H9 (cell line): ENCODE measurements around the gene UFC1. TPM values are rescaled to one million over a fixed set of nuclear protein-coding genes. Genes with fewer than 3 reads are reported as not detected.
A peak's percentile ranks its signal among the peaks of the same experiment; 100 is the strongest.

Experiments used
- DNase-seq: peaks from one replicate; pipeline ENCODE4 v3.0.0-alpha.2; 2017
- H2AFZ ChIP-seq: one replicate; pipeline ENCODE4 v1.6.1; 2013; ENCODE audit warnings: mild to moderate bottlenecking, low read length, control low read depth, moderate library complexity
- H2AK5ac ChIP-seq: 2 replicates; pipeline ENCODE4 v1.6.1; 2013; ENCODE audit warnings: low read length, control low read depth, mixed read lengths; ENCODE audit not compliant: insufficient read length
- H2BK120ac ChIP-seq: one replicate; pipeline ENCODE4 v1.6.1; 2013; ENCODE audit warnings: low read depth, mild to moderate bottlenecking, low read length, control low read depth, inconsistent platforms; ENCODE audit not compliant: poor library complexity, severe bottlenecking
- H2BK12ac ChIP-seq: 2 replicates; pipeline ENCODE4 v1.6.1; 2013; ENCODE audit warnings: low read length, control low read depth, mixed read lengths, low read depth; ENCODE audit not compliant: insufficient read length
- H2BK15ac ChIP-seq: 2 replicates; pipeline ENCODE4 v1.6.1; 2013; ENCODE audit warnings: low read depth, low read length, control low read depth
- H2BK20ac ChIP-seq: one replicate; pipeline ENCODE4 v1.6.1; 2013; ENCODE audit warnings: low read depth, mild to moderate bottlenecking, low read length, control low read depth, inconsistent platforms; ENCODE audit not compliant: poor library complexity, severe bottlenecking
- H2BK5ac ChIP-seq: 2 replicates; pipeline ENCODE4 v1.6.1; 2013; ENCODE audit warnings: low read length, control low read depth, mixed read lengths; ENCODE audit not compliant: insufficient read length
- H3K14ac ChIP-seq: 2 replicates; pipeline ENCODE4 v1.6.1; 2013; ENCODE audit warnings: low read length, control low read depth; ENCODE audit not compliant: insufficient read depth
- H3K18ac ChIP-seq: 2 replicates; pipeline ENCODE4 v1.6.1; 2013; ENCODE audit warnings: low read depth, mild to moderate bottlenecking, mixed read lengths, low read length, control low read depth; ENCODE audit not compliant: insufficient read length
- H3K23ac ChIP-seq: 2 replicates; pipeline ENCODE4 v1.6.1; 2013; ENCODE audit warnings: low read length, control low read depth, mixed read lengths, low read depth; ENCODE audit not compliant: insufficient read length
- H3K23me2 ChIP-seq: 2 replicates; pipeline ENCODE4 v1.6.1; 2013; ENCODE audit warnings: low read depth, mild to moderate bottlenecking, mixed read lengths, low read length, control low read depth; ENCODE audit not compliant: insufficient read length, poor library complexity, severe bottlenecking
- H3K27ac ChIP-seq: 2 replicates; pipeline ENCODE4 v1.5.1; 2013; ENCODE audit warnings: low read length, control low read depth, mixed read lengths, low read depth; ENCODE audit not compliant: insufficient read length
- H3K27me3 ChIP-seq: 2 replicates; pipeline ENCODE4 v1.6.1; 2013; ENCODE audit warnings: low read length, control low read depth, inconsistent platforms; ENCODE audit not compliant: insufficient read depth
- H3K4ac ChIP-seq: 2 replicates; pipeline ENCODE4 v1.6.1; 2013; ENCODE audit warnings: low read depth, mild to moderate bottlenecking, control low read depth, inconsistent platforms, low read length, moderate library complexity
- H3K4me1 ChIP-seq: 2 replicates; pipeline ENCODE4 v1.6.1; 2013; ENCODE audit warnings: low read length, control low read depth, inconsistent platforms; ENCODE audit not compliant: insufficient read depth
- H3K4me2 ChIP-seq: 2 replicates; pipeline ENCODE4 v1.6.1; 2013; ENCODE audit warnings: low read length, control low read depth, mixed read lengths; ENCODE audit not compliant: insufficient read length, insufficient read depth
- H3K56ac ChIP-seq: 2 replicates; pipeline ENCODE4 v1.6.1; 2013; ENCODE audit warnings: low read depth, mild to moderate bottlenecking, mixed read lengths, low read length, control low read depth; ENCODE audit not compliant: insufficient read length
- H3K79me1 ChIP-seq: 2 replicates; pipeline ENCODE4 v1.6.1; 2013; ENCODE audit warnings: low read depth, mild to moderate bottlenecking, moderate library complexity, low read length, control low read depth, inconsistent platforms; ENCODE audit not compliant: insufficient read depth, poor library complexity, severe bottlenecking
- H3K79me2 ChIP-seq: 2 replicates; pipeline ENCODE4 v1.6.1; 2013; ENCODE audit warnings: low read length, control low read depth, inconsistent platforms; ENCODE audit not compliant: insufficient read depth
- H3K9ac ChIP-seq: 2 replicates; pipeline ENCODE4 v1.6.1; 2013; ENCODE audit warnings: low read length, control low read depth, mixed read lengths; ENCODE audit not compliant: insufficient read length; ENCODE audit errors: extremely low read depth
- H3K9me3 ChIP-seq: one replicate; pipeline ENCODE4 v1.6.1; 2013; ENCODE audit warnings: low read depth, low read length, inconsistent platforms; ENCODE audit not compliant: control insufficient read depth
- H3T11ph ChIP-seq: one replicate; pipeline ENCODE4 v1.6.1; 2013; ENCODE audit warnings: mild to moderate bottlenecking, low read length, control low read depth, inconsistent platforms
- H4K20me1 ChIP-seq: one replicate; pipeline ENCODE4 v1.6.1; 2013; ENCODE audit not compliant: control insufficient read depth, insufficient read length, insufficient read depth
- H4K5ac ChIP-seq: 2 replicates; pipeline ENCODE4 v1.6.1; 2013; ENCODE audit warnings: low read depth, mild to moderate bottlenecking, mixed read lengths, low read length, control low read depth; ENCODE audit not compliant: insufficient read length
- H4K8ac ChIP-seq: replicated peaks from 2 replicates; pipeline ENCODE4 v1.6.1; 2013; ENCODE audit warnings: low read length, control low read depth, mixed read lengths, low read depth; ENCODE audit not compliant: insufficient read length
- H4K91ac ChIP-seq: 2 replicates; pipeline ENCODE4 v1.6.1; 2013; ENCODE audit warnings: low read depth, mild to moderate bottlenecking, moderate library complexity, mixed read lengths, low read length, control low read depth; ENCODE audit not compliant: insufficient read length
- H3K27ac Mint-ChIP-seq, 3 experiments: 2 replicates in 2 of 3; 3 replicates in 1 of 3; pipeline ENCODE4 v1.8.0; 2020 to 2021; ENCODE audit warnings: mixed read lengths in 3 of 3, mild to moderate bottlenecking in 1 of 3, moderate library complexity in 1 of 3
- H3K27me3 Mint-ChIP-seq: 2 replicates; pipeline ENCODE4 v1.8.0; 2021; ENCODE audit warnings: low read depth, mild to moderate bottlenecking, moderate library complexity, mixed read lengths
- H3K36me3 Mint-ChIP-seq, 3 experiments: 2 replicates in 2 of 3; 3 replicates in 1 of 3; pipeline ENCODE4 v1.8.0; 2020 to 2021; ENCODE audit warnings: low read depth in 3 of 3, mixed read lengths in 3 of 3; ENCODE audit not compliant: insufficient read depth in 1 of 3
- H3K4me1 Mint-ChIP-seq, 2 experiments: 2 replicates each; pipeline ENCODE4 v1.8.0; 2020; ENCODE audit warnings: mixed read lengths in 2 of 2
- H3K4me3 Mint-ChIP-seq, 2 experiments: 2 replicates in 1 of 2; 3 replicates in 1 of 2; pipeline ENCODE4 v1.8.0; 2020 to 2021; ENCODE audit warnings: mild to moderate bottlenecking in 2 of 2, mixed read lengths in 2 of 2, moderate library complexity in 1 of 2
- H3K9me3 Mint-ChIP-seq, 2 experiments: 2 replicates in 1 of 2; 3 replicates in 1 of 2; pipeline ENCODE4 v1.8.0; 2020; ENCODE audit warnings: mild to moderate bottlenecking in 2 of 2, mixed read lengths in 2 of 2, moderate library complexity in 1 of 2
- WGBS: extraction: QIAGEN DNeasy Blood & Tissue Kit; methylation state at CpG from one replicate; pipeline ENCODE4 v1.1.7; 2013; ENCODE audit warnings: missing lambda C conversion rate, low lambda C conversion rate, mixed read lengths; ENCODE audit not compliant: insufficient read length; ENCODE audit errors: extremely low coverage; 5-methylcytosine and 5-hydroxymethylcytosine counted together
- total RNA-seq: library from RNA; stranded (reverse); gene quantifications from 2 replicates; pipeline ENCODE4 v1.2.1, GENCODE V29; 2021
- TF ChIP-seq, protein P1 (sequence below): fragments of 200-600 bp; sonication (generic); conservative IDR thresholded peaks from 3 replicates; pipeline ENCODE4 v1.8.0; 2021; ENCODE audit warnings: antibody characterized with exemption, mild to moderate bottlenecking

Gene UFC1
- total RNA-seq, 1 experiment from 2014 or later: 93.4 TPM

DNA sequence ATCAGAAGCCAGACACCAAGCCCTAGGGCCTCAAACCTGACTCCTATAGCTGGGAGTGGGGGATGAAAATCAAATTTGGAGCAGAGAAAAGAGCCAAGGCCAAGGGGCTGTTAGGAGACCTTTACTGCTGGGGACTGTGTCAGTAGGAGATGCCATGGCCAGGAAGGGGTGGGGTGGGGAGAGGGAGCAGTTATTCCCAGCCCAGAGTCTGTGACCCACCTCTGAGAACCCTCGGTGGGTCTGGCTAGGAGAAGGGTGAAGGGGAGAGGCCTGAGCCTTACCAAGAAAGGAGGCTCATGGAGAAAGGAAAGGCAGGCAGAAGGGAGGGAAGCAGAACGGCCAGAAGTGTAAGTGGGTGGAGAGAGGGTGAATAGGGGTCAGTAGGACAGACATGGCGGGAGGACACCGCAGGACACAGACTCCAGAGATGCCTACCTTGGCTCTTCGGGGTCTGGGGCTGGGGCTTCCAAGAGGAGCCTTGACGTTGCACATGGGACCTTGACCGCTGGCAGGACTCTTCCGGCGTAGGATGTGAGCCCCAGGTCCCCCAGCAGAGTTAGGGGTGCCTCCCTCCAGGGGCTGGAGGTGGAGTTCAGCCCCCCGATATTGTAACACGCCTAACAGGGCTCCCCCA lies 43.9 kb downstream of the UFC1 start:
- Histone ChIP-seq H3K4me2 (peak overlapping the region; percentile 27), H3K4me1 (peaks cover 24% of the 10 kb centered on the region)

More for the DNA sequence above, 43.9 kb downstream of the UFC1 start:
- Histone ChIP-seq H3K79me1 (no peaks in the 10 kb centered on the region), H2BK120ac (no peak overlapping the region), H3K18ac (no peak overlapping the region), H3K27me3 (no peaks in the 10 kb centered on the region), H3K9me3 (no peaks in the 10 kb centered on the region), H2BK15ac (no peak overlapping the region), H3K23me2 (peaks cover 7% of the 10 kb centered on the region), H2BK5ac (no peak overlapping the region), H2AK5ac (no peak overlapping the region), H4K8ac (no peak overlapping the region), H3K56ac (no peak overlapping the region), H4K91ac (no peak overlapping the region), H2AFZ (no peak overlapping the region), H3K23ac (no peak overlapping the region), H3K27ac (no peak overlapping the region), H3K14ac (peak overlapping the region; percentile 19; the same call in 1 of the 2 replicates), H3T11ph (no peak overlapping the region), H4K20me1 (no peaks in the 10 kb centered on the region), H2BK12ac (no peak overlapping the region), H3K9ac (no peak overlapping the region), H3K4ac (no peak overlapping the region), H2BK20ac (no peak overlapping the region), H4K5ac (no peak overlapping the region), H3K79me2 (no peaks in the 10 kb centered on the region)
- H3K4me3 Mint-ChIP-seq: peak overlapping the region; percentile 59 to 65
- TF ChIP-seq, protein P1, sequence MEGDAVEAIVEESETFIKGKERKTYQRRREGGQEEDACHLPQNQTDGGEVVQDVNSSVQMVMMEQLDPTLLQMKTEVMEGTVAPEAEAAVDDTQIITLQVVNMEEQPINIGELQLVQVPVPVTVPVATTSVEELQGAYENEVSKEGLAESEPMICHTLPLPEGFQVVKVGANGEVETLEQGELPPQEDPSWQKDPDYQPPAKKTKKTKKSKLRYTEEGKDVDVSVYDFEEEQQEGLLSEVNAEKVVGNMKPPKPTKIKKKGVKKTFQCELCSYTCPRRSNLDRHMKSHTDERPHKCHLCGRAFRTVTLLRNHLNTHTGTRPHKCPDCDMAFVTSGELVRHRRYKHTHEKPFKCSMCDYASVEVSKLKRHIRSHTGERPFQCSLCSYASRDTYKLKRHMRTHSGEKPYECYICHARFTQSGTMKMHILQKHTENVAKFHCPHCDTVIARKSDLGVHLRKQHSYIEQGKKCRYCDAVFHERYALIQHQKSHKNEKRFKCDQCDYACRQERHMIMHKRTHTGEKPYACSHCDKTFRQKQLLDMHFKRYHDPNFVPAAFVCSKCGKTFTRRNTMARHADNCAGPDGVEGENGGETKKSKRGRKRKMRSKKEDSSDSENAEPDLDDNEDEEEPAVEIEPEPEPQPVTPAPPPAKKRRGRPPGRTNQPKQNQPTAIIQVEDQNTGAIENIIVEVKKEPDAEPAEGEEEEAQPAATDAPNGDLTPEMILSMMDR: no peak
- no peaks in the 10 kb centered on the region for H3K27me3 Mint-ChIP-seq
- no CpG with 5 or more reads among the region's 11 CpGs for WGBS
- no peaks in the 10 kb centered on the region; a peak in 1 of 5 replicates for H3K9me3 Mint-ChIP-seq
- H3K4me1 Mint-ChIP-seq: peaks cover 58 to 61% of the 10 kb centered on the region in 2 experiments
- peaks cover 0 to 19% (median 7%) of the 10 kb centered on the region in 3 experiments; a peak in 5 of 7 replicates for H3K36me3 Mint-ChIP-seq
- no peak for DNase-seq
- H3K27ac Mint-ChIP-seq: peak overlapping the region in 2 of 3 experiments; percentile 39 to 51; a peak in 4 of 7 replicates
